ENCODE results near the gene YIF1A. TPM values are rescaled to one million over a fixed set of nuclear protein-coding genes. Genes with fewer than 3 reads are reported as not detected.

Gene YIF1A
- total RNA-seq, 1 experiment from 2014 or later: 81.8 TPM

DNA sequence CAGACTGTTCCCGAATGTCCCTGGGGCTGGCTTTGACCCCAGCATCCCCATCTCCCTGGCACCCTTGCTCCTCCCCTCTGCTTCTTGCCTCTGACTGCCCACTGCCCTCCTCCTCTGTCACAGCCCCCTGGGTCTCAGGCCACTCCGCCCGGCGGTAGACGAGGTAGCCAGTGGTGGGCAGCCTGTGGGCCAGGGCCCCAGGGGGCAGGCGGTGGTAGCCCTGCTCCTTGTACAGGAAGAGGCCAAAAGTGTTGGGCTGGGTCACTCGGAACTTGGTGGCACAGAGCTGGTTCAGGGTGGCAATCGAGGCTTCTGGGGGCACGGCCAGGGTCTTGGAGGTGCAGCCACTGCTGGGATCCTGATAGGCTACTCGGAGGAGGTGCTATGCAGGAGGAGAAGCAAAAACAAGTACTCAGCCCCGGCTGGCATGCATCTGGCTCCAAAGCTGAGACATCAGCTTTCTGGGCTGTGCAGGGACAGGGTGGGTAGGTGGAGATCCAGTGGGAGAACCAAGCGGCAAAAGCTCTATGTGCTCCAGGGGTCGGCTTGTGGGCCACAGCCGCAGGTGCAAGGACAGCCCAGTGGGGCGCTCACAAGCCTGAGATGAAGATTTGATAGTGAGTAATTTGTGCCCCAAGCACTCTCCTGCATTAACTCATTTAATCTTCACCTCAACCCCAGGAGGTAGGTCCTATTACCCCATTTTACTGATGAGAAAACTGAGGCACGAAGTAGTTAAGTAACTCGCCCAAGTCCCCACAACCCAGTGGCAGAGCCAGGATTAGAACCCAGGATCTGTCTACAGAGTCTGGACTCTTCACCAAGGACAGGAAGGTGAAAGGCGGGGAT lies 43.7 kb upstream of the YIF1A start:
- peaks cover 24% of the 10 kb centered on the region; the same call in 1 of the 2 replicates for H3F3A ChIP-seq (ENCODE audit: insufficient read depth, low read depth)
- H3K27me3 ChIP-seq (ENCODE audit: insufficient read depth, low read depth): no peaks in the 10 kb centered on the region
- peaks cover 8% of the 10 kb centered on the region; the same call in 1 of the 2 replicates for H3K79me2 ChIP-seq (ENCODE audit: low read depth)
- no peak overlapping the region for H2AFZ ChIP-seq
- H3K4me1 ChIP-seq (replicated peaks; ENCODE audit: insufficient read depth): peaks cover 27% of the 10 kb centered on the region
- H3K36me3 ChIP-seq (ENCODE audit: low read depth): no peaks in the 10 kb centered on the region
- POLR2A ChIA-PET (ENCODE audit: unreplicated experiment): no interaction called here
- intact Hi-C loops (cut with micrococcal nuclease; ENCODE audit: unreplicated experiment): no loop called here
- no peak for DNase-seq
- H3K27ac ChIP-seq: no peak overlapping the region
- H3K9me2 ChIP-seq (ENCODE audit: insufficient read depth): no peaks in the 10 kb centered on the region
- no peak overlapping the region for H3K4me3 ChIP-seq
- no peaks in the 10 kb centered on the region for H3K9me3 ChIP-seq (ENCODE audit: insufficient read depth, low read depth)
- BruUV-seq (replicated peaks): no TSS peak
- TF ChIP-seq, protein P1, sequence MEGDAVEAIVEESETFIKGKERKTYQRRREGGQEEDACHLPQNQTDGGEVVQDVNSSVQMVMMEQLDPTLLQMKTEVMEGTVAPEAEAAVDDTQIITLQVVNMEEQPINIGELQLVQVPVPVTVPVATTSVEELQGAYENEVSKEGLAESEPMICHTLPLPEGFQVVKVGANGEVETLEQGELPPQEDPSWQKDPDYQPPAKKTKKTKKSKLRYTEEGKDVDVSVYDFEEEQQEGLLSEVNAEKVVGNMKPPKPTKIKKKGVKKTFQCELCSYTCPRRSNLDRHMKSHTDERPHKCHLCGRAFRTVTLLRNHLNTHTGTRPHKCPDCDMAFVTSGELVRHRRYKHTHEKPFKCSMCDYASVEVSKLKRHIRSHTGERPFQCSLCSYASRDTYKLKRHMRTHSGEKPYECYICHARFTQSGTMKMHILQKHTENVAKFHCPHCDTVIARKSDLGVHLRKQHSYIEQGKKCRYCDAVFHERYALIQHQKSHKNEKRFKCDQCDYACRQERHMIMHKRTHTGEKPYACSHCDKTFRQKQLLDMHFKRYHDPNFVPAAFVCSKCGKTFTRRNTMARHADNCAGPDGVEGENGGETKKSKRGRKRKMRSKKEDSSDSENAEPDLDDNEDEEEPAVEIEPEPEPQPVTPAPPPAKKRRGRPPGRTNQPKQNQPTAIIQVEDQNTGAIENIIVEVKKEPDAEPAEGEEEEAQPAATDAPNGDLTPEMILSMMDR (conservative IDR thresholded peaks at IDR 0.05): no peak
- TF ChIP-seq EZH2 (IDR thresholded peaks at IDR 0.05; ENCODE audit: low read depth): no peak
- CTCF ChIA-PET: interaction anchor here (0.6 kb wide), 1 partner anchor 32 kb away, joined by 3 read pairs; no protein-coding TSS in a partner anchor
- H3K4me2 ChIP-seq: no peak overlapping the region
- H4K20me1 ChIP-seq (ENCODE audit: insufficient read depth): peaks cover 8% of the 10 kb centered on the region

GRCh38 chr11:66331542-66332370 lies 42.8 kb upstream of the YIF1A start:
- Histone ChIP-seq H3K27me3 (ENCODE audit: insufficient read depth, low read depth) (no peaks in the 10 kb centered on the region), H3K79me2 (ENCODE audit: low read depth) (peaks cover 8% of the 10 kb centered on the region; the same call in 1 of the 2 replicates), H3K36me3 (ENCODE audit: low read depth) (no peaks in the 10 kb centered on the region), H3F3A (ENCODE audit: insufficient read depth, low read depth) (peaks cover 15% of the 10 kb centered on the region; the same call in 1 of the 2 replicates), H4K20me1 (ENCODE audit: insufficient read depth) (0 out of 2 replicates have a peak, but pooled peaks cover under 1% of the 10 kb centered on the region), H3K9me3 (ENCODE audit: insufficient read depth, low read depth) (no peaks in the 10 kb centered on the region), H3K27ac (no peak overlapping the region), H3K9me2 (ENCODE audit: insufficient read depth) (no peaks in the 10 kb centered on the region), H2AFZ (no peak overlapping the region), H3K4me2 (no peak overlapping the region), H3K4me1 (replicated peaks; ENCODE audit: insufficient read depth) (peaks cover 29% of the 10 kb centered on the region), H3K4me3 (no peak overlapping the region)
- no peak for DNase-seq
- no TSS peak for BruUV-seq (replicated peaks)
- ChIA-PET CTCF (interaction anchor here (0.6 kb wide), 2 partner anchors 33 to 1298 kb away, joined by 3 read pairs; no protein-coding TSS in a partner anchor), POLR2A (ENCODE audit: unreplicated experiment) (no interaction called here)
- intact Hi-C loops (cut with micrococcal nuclease; ENCODE audit: unreplicated experiment): no loop called here
- no peak for TF ChIP-seq EZH2 (IDR thresholded peaks at IDR 0.05; ENCODE audit: low read depth)
- TF ChIP-seq, protein P1 (conservative IDR thresholded peaks at IDR 0.05): no peak

DNA sequence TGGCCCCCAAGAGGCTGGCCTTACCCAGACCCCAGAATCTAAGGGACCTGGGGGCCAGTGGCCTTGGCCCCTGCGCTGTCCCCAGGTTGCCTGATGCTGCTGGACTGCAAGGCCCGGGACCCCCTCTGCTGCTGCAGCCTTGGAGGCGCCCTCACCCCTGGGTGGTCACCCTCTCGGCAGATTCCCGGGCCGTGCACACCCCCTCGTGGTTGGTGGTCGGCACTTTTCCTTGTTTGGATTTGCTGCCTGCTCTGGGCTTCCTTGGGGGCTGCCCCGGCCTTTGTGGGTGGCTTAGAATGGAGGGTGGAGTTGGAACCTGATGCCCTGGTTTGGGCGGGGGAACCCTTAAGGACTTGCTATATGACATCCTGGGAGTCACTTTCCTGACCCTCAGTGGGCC lies 42.0 kb upstream of the YIF1A start:
- no peak overlapping the region for H3K27ac ChIP-seq
- H3K36me3 ChIP-seq (ENCODE audit: low read depth): no peaks in the 10 kb centered on the region
- H3K4me2 ChIP-seq: no peak overlapping the region
- no peak overlapping the region for H3K4me3 ChIP-seq
- H4K20me1 ChIP-seq (ENCODE audit: insufficient read depth): no peaks in the 10 kb centered on the region
- no peak for DNase-seq
- no peaks in the 10 kb centered on the region for H3K9me3 ChIP-seq (ENCODE audit: insufficient read depth, low read depth)
- H2AFZ ChIP-seq: no peak overlapping the region
- no TSS peak for BruUV-seq (replicated peaks)
- H3K4me1 ChIP-seq (replicated peaks; ENCODE audit: insufficient read depth): peaks cover 37% of the 10 kb centered on the region
- TF ChIP-seq EZH2 (IDR thresholded peaks at IDR 0.05; ENCODE audit: low read depth): no peak
- TF ChIP-seq, protein P1 (conservative IDR thresholded peaks at IDR 0.05): no peak
- intact Hi-C loops (cut with micrococcal nuclease; ENCODE audit: unreplicated experiment): no loop called here
- no peaks in the 10 kb centered on the region for H3K27me3 ChIP-seq (ENCODE audit: insufficient read depth, low read depth)
- H3F3A ChIP-seq (ENCODE audit: insufficient read depth, low read depth): peaks cover 10% of the 10 kb centered on the region; the same call in 1 of the 2 replicates
- H3K79me2 ChIP-seq (ENCODE audit: low read depth): peaks cover 8% of the 10 kb centered on the region; the same call in 1 of the 2 replicates
- no peaks in the 10 kb centered on the region for H3K9me2 ChIP-seq (ENCODE audit: insufficient read depth)
- ChIA-PET POLR2A (ENCODE audit: unreplicated experiment) (no interaction called here), CTCF (interaction anchor here (0.5 to 0.6 kb wide), 2 partner anchors 11 to 1299 kb away, joined by 3 read pairs; no protein-coding TSS in a partner anchor)
